ENCODE results near the gene IP6K1.
"Not testable (repeated sequence)": the region's sequence is repeated elsewhere in the genome, so short reads cannot be mapped to it uniquely, and the experiment has no call there.

IP6K1 gene

DNA sequence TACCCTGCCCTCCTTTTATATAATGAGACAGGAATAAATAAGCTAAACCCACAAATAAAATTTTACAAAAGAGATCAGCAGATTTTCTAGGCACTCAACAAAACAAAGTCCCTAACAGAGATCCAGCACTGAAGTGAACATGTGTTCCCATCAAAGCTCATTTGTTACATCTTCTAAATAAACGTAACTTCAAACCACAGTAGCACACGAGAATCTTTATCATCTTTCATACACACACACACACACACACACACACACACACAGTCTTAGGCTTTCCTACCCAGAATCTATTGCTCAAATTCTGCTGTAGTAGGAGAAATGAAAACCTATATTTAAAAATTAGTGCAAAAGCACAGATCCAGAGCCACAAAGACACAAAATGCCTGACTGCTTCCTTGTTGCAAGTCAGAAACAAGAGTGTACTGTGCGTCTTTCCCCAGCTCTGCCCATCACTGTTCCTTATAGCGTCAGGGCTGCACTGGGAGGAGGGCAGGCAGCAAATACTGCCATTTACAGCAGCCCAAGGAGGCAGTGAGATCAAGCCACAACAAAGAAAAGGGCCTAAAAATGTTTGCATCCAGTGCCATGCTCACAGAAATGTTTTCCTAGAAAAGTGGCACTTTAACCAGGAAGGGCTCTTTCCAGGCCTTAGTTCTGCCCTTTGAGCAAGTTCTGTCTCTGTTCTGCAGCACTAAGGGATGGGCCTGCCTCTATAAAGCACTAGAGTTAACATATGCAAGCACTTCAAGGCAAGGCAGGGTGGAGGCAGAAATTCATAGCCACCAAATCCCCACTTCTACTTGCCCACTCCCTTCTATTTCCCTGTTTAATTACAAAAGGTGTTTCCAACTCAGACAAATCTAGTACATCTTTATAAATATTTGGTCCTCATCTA lies 6.0 kb downstream of the IP6K1 start:
- Histone ChIP-seq H3K9me3 (ENCODE audit: insufficient read depth, low read depth, low read length) (no peaks in the 10 kb centered on the region), H3K4me1 (ENCODE audit: insufficient read depth, low read length) (0 out of 2 replicates have a peak, but pooled peaks cover under 1% of the 10 kb centered on the region), H3K36me3 (ENCODE audit: insufficient read depth, low read length) (peaks cover 28% of the 10 kb centered on the region), H3K27ac (ENCODE audit: low read depth, low read length) (no peak overlapping the region), H3K4me3 (ENCODE audit: low read length) (no peak overlapping the region), H3K9ac (ENCODE audit: low read depth, low read length) (peak overlapping the region; percentile 3; the same call in 1 of the 2 replicates), H3K27me3 (ENCODE audit: insufficient read depth, low read length) (no peaks in the 10 kb centered on the region)
- 94% methylated on average over 4 of the region's 4 CpGs for WGBS

DNA sequence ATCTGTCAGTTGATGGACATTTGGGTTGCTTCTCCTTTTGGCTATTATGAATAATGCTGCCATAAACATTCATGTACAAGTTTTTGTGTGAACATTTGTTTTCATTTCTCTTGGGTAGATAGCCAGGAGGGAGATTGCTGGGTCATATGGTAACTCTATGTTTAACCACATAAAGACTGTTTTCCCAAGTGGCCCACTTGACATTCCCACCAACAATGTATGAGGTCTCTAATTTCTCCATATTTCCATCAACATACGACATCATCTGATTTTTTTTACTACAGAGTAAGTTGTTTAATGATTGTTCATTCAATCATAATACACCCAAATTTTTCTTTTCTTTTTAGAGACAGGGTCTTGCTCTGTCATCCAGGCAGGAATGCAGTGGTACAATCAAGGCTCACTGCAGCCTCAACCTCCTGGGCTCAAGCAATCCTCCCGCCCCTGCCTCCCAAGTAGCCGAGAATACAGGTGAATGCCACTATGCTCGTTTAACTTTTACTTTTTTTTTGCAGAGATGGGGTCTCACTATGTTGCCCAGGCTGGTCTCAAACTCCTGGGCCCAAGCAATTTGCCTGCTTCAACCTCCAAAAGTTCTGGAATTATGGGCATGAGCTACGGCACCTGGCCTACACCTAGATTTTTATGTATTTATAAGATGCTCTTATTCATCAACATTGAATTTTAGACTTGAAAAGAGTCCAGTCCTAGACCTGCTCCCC lies 6.8 kb downstream of the IP6K1 start:
- no peak overlapping the region for H3K4me3 ChIP-seq (ENCODE audit: low read length)
- H3K27ac ChIP-seq (ENCODE audit: low read depth, low read length): no peak overlapping the region
- no peaks in the 10 kb centered on the region for H3K9me3 ChIP-seq (ENCODE audit: insufficient read depth, low read depth, low read length)
- WGBS: 94% methylated on average over 5 of the region's 5 CpGs
- H3K36me3 ChIP-seq (ENCODE audit: insufficient read depth, low read length): peaks cover 30% of the 10 kb centered on the region
- H3K27me3 ChIP-seq (ENCODE audit: insufficient read depth, low read length): no peaks in the 10 kb centered on the region
- H3K4me1 ChIP-seq (ENCODE audit: insufficient read depth, low read length): no peaks in the 10 kb centered on the region
- H3K9ac ChIP-seq (ENCODE audit: low read depth, low read length): no peak overlapping the region

DNA sequence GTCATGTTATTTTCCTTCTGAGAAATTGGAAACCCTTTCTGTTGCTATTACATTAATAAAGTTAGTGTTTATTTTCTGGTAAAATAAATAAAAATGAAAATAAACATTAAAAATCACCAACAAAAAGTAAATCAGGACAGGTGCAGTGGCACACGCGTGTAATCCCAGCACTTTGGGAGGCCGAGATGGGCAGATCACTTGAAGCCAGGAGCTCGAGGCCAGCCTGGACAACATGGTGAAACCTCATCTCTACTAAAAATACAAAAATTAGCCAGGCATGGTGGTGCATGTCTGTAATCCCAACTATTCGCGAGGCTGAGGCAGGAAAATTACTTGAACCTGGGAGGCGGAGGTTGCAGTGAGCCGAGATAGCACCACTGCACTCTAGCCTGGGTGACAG lies 10.2 kb downstream of the IP6K1 start:
- not testable (repeated sequence) for H3K4me3 ChIP-seq (ENCODE audit: low read length); H3K27me3 ChIP-seq (ENCODE audit: insufficient read depth, low read length); H3K27ac ChIP-seq (ENCODE audit: low read depth, low read length); H3K9ac ChIP-seq (ENCODE audit: low read depth, low read length); H3K4me1 ChIP-seq (ENCODE audit: insufficient read depth, low read length); H3K9me3 ChIP-seq (ENCODE audit: insufficient read depth, low read depth, low read length)
- WGBS: 95% methylated on average over 8 of the region's 8 CpGs
- H3K36me3 ChIP-seq (ENCODE audit: insufficient read depth, low read length): peaks cover 16% of the 10 kb centered on the region

DNA sequence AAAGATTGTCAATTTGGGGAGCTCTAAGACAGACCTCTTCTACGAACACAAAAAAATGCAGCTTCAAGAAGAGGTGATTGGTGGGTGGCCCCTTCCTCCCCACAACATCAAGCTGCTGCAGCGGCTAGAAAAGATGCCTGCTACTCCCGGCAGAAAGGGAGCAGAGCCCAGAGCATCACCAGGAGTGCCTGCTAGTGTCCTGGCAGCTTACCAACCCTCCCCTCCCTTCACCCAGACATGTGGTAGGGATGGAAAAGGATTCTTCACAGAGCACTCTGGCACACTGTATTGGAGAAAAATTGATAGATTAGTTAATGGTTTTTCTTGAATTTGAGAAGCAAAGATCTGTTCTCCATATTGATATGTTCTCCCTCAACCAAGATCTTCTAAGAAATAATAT lies 10.8 kb downstream of the IP6K1 start:
- Histone ChIP-seq H3K36me3 (ENCODE audit: insufficient read depth, low read length) (peaks cover 18% of the 10 kb centered on the region), H3K27ac (ENCODE audit: low read depth, low read length) (no peak overlapping the region), H3K9me3 (ENCODE audit: insufficient read depth, low read depth, low read length) (no peaks in the 10 kb centered on the region), H3K4me1 (ENCODE audit: insufficient read depth, low read length) (no peaks in the 10 kb centered on the region), H3K27me3 (ENCODE audit: insufficient read depth, low read length) (no peaks in the 10 kb centered on the region), H3K9ac (ENCODE audit: low read depth, low read length) (no peak overlapping the region), H3K4me3 (ENCODE audit: low read length) (no peak overlapping the region)
- 93% methylated on average over 2 of the region's 3 CpGs for WGBS

DNA sequence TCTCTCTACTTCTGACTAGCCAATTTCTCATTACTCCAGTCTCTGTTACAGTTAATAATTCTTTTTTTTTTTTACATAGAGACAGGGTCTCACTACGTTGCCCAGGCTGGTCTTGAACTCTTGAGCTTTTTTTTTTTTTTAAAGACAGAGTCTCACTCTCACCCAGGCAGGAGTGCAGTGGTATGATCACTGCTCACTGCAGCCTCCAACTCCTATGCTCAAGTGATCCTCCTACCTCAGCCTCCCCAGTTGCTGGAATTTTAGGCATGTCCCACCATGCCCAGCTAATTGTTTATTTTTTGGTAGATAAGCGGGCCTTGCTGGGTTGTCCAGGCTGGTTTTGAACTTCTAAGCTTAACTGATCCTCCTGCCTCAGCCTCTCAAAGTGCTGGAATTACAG lies 13.6 kb downstream of the IP6K1 start:
- Histone ChIP-seq H3K9ac (ENCODE audit: low read depth, low read length) (no peak overlapping the region), H3K4me3 (ENCODE audit: low read length) (no peak overlapping the region), H3K27me3 (ENCODE audit: insufficient read depth, low read length) (no peaks in the 10 kb centered on the region), H3K4me1 (ENCODE audit: insufficient read depth, low read length) (no peaks in the 10 kb centered on the region), H3K36me3 (ENCODE audit: insufficient read depth, low read length) (peaks cover 19% of the 10 kb centered on the region; the same call in 1 of the 2 replicates), H3K27ac (ENCODE audit: low read depth, low read length) (no peak overlapping the region), H3K9me3 (ENCODE audit: insufficient read depth, low read depth, low read length) (no peaks in the 10 kb centered on the region)
- WGBS: 91% methylated on average over 2 of the region's 2 CpGs

DNA sequence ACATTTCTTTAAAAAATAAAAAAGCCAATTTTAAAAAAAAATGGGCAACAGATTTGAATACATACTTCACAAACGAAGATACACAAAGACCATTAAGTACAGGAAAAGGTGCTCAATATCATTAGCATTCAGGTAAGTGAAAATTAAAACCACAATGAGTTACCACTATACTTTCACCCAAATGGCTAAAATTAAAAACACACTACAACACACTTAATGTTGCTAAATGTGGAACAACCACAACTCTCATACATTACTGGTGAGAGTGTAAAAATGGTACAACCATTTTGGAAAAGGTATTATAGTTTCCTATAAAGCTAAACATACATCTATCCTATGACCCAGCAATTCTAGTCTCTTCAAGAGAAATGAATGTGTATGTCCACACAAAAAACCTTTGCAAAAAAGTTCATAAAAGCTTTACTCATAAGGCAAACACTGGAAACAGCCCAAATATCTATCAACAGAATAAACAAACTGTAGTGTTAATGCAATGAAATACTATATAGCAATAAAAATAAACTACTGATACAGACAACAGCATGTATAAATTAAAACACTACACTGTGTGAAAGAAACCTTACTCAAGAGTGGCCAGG lies 14.9 kb downstream of the IP6K1 start:
- H3K4me3 ChIP-seq (ENCODE audit: low read length): no peak overlapping the region
- no peak overlapping the region for H3K27ac ChIP-seq (ENCODE audit: low read depth, low read length)
- no peaks in the 10 kb centered on the region for H3K27me3 ChIP-seq (ENCODE audit: insufficient read depth, low read length)
- no peaks in the 10 kb centered on the region for H3K4me1 ChIP-seq (ENCODE audit: insufficient read depth, low read length)
- 67% methylated on average over 1 of the region's 1 CpG for WGBS
- H3K36me3 ChIP-seq (ENCODE audit: insufficient read depth, low read length): peaks cover 13% of the 10 kb centered on the region; the same call in 1 of the 2 replicates
- no peaks in the 10 kb centered on the region for H3K9me3 ChIP-seq (ENCODE audit: insufficient read depth, low read depth, low read length)
- no peak overlapping the region for H3K9ac ChIP-seq (ENCODE audit: low read depth, low read length)

DNA sequence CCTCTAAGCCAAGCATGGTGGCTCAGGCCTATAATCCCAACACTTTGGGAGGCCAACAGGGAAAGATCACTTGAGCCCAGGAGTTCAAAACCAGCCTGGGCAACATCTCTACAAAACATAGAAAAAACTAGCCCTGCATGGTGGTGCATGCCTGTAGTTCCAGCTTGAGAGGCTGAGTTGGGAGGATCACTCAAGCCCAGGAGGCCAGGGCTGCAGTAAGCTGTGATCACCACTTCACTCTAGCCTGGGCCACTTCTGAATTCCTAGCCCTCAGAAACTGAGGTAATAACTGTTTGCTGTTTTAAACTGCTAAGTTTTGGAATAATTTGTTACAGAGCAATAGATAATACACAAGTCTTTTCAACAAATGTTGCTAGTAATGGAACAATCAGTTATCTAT lies 16.4 kb downstream of the IP6K1 start:
- H3K9ac ChIP-seq (ENCODE audit: low read depth, low read length): no peak overlapping the region
- H3K36me3 ChIP-seq (ENCODE audit: insufficient read depth, low read length): 0 out of 2 replicates have a peak, but pooled peaks cover 9% of the 10 kb centered on the region
- H3K4me3 ChIP-seq (ENCODE audit: low read length): no peak overlapping the region
- H3K4me1 ChIP-seq (ENCODE audit: insufficient read depth, low read length): no peaks in the 10 kb centered on the region
- H3K27me3 ChIP-seq (ENCODE audit: insufficient read depth, low read length): no peaks in the 10 kb centered on the region
- no peak overlapping the region for H3K27ac ChIP-seq (ENCODE audit: low read depth, low read length)
- H3K9me3 ChIP-seq (ENCODE audit: insufficient read depth, low read depth, low read length): no peaks in the 10 kb centered on the region

DNA sequence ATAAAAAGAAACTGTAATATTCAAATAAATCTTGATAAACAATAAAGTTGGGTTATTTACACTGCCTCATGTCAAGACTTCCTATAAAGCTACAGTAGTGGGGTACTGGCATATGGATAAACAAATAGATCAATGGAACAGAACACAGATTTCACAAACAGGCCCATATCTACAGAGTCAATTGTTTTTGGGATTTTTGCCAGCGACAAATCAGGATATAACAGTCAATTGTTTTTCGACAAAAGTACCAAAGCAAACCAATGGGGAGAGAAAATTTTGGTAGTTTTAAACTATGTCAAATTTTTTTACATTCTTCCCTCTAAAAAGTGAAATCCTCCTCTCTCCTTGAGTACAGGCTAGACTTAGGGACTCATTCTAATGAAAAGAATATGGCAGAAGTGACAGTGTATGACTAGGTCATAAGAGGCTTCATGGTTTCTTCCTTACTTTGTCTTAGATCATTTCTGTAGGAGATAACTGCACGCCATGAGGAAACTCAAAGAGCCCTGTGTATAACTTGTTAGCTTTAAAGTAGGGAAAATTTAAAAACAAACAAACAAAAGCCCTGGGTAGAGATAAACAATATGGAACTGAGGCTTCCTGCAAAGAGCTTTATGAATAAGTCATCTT lies 16.9 kb downstream of the IP6K1 start:
- no peaks in the 10 kb centered on the region for H3K27me3 ChIP-seq (ENCODE audit: insufficient read depth, low read length)
- no peak overlapping the region for H3K9ac ChIP-seq (ENCODE audit: low read depth, low read length)
- 0 out of 2 replicates have a peak, but pooled peaks cover 9% of the 10 kb centered on the region for H3K36me3 ChIP-seq (ENCODE audit: insufficient read depth, low read length)
- H3K4me3 ChIP-seq (ENCODE audit: low read length): no peak overlapping the region
- WGBS: 100% methylated on average over 2 of the region's 3 CpGs
- no peaks in the 10 kb centered on the region for H3K9me3 ChIP-seq (ENCODE audit: insufficient read depth, low read depth, low read length)
- H3K27ac ChIP-seq (ENCODE audit: low read depth, low read length): no peak overlapping the region
- no peaks in the 10 kb centered on the region for H3K4me1 ChIP-seq (ENCODE audit: insufficient read depth, low read length)

DNA sequence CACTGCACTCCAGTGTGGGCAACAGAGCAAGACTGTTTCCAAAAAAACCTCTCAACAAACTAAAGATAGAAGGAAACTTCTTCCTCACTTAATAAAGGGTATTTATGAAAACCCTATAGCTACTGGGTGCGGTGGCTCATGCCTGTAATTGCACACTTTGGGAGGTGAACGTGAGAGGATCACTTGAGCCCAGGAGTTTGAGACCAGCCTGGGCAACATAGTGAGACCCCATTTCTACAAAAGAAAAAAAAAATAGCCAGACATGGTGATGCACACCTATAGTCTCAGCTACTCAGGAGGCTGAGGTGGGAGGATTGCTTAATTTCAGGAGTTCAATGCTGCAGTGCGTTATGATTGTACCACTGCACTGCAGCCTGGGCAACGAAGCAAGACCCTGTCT lies 22.4 kb downstream of the IP6K1 start:
- no peaks in the 10 kb centered on the region for H3K9me3 ChIP-seq (ENCODE audit: insufficient read depth, low read depth, low read length)
- no peak overlapping the region for H3K9ac ChIP-seq (ENCODE audit: low read depth, low read length)
- H3K4me1 ChIP-seq (ENCODE audit: insufficient read depth, low read length): no peaks in the 10 kb centered on the region
- H3K27ac ChIP-seq (ENCODE audit: low read depth, low read length): no peak overlapping the region
- WGBS: 95% methylated on average over 3 of the region's 4 CpGs
- 0 out of 2 replicates have a peak, but pooled peaks cover 4% of the 10 kb centered on the region for H3K36me3 ChIP-seq (ENCODE audit: insufficient read depth, low read length)
- H3K27me3 ChIP-seq (ENCODE audit: insufficient read depth, low read length): no peaks in the 10 kb centered on the region
- no peak overlapping the region for H3K4me3 ChIP-seq (ENCODE audit: low read length)

DNA sequence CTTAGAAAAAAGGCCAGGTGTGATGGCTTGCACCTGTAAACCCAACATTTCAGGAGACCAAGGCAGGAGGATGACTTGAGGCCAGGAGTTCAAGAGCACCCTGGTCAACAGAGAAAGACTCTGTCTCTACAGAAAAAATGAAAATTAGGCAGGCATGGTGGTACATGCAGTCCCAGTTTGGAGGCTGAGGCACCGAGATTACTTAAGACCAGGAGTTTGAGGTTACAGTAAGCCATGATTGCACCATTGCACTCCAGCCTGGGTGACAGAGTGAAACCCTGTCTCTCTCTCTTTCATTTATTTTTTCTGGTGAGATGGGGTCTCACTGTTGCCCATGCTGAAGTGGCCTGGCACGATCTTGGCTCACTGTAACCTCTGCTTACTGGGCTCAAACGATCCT lies 24.7 kb downstream of the IP6K1 start:
- 88% methylated on average over 3 of the region's 3 CpGs for WGBS
- Histone ChIP-seq H3K36me3 (ENCODE audit: insufficient read depth, low read length) (0 out of 2 replicates have a peak, but pooled peaks cover 4% of the 10 kb centered on the region), H3K9me3 (ENCODE audit: insufficient read depth, low read depth, low read length) (no peaks in the 10 kb centered on the region), H3K4me3 (ENCODE audit: low read length) (no peak overlapping the region), H3K27me3 (ENCODE audit: insufficient read depth, low read length) (no peaks in the 10 kb centered on the region), H3K9ac (ENCODE audit: low read depth, low read length) (no peak overlapping the region), H3K27ac (ENCODE audit: low read depth, low read length) (no peak overlapping the region), H3K4me1 (ENCODE audit: insufficient read depth, low read length) (no peaks in the 10 kb centered on the region)

DNA sequence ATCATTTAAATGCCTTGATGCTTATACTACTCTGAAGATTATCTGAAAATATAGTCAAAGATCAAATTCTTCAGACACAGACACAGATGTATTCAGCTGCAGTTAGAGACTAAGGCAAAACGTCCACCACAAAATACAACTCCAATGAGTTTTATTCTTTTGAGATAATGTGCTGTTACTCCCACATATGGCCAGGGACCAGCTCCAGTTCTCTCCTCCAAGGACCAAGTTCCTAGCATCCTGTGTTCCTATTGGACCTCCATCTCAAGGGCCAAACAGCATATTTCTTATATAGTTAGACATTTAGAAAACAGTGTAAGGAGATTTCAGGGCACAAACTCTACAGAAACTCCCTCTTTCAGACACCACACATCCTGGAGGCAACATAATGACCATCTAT lies 27.1 kb downstream of the IP6K1 start:
- H3K9me3 ChIP-seq (ENCODE audit: insufficient read depth, low read depth, low read length): no peaks in the 10 kb centered on the region
- 0 out of 2 replicates have a peak, but pooled peaks cover 2% of the 10 kb centered on the region for H3K36me3 ChIP-seq (ENCODE audit: insufficient read depth, low read length)
- H3K4me3 ChIP-seq (ENCODE audit: low read length): no peak overlapping the region
- no peaks in the 10 kb centered on the region for H3K4me1 ChIP-seq (ENCODE audit: insufficient read depth, low read length)
- H3K27ac ChIP-seq (ENCODE audit: low read depth, low read length): no peak overlapping the region
- no peak overlapping the region for H3K9ac ChIP-seq (ENCODE audit: low read depth, low read length)
- H3K27me3 ChIP-seq (ENCODE audit: insufficient read depth, low read length): no peaks in the 10 kb centered on the region
- WGBS: 91% methylated on average over 1 of the region's 1 CpG

Data from HUES64 (cell line).